Measurements from ENCODE around the gene BEAN1. TPM values are rescaled to one million over a fixed set of nuclear protein-coding genes. Genes with fewer than 3 reads are reported as not detected.

Gene BEAN1
- total RNA-seq, 1 experiment from 2014 or later, result 1.9 TPM

DNA sequence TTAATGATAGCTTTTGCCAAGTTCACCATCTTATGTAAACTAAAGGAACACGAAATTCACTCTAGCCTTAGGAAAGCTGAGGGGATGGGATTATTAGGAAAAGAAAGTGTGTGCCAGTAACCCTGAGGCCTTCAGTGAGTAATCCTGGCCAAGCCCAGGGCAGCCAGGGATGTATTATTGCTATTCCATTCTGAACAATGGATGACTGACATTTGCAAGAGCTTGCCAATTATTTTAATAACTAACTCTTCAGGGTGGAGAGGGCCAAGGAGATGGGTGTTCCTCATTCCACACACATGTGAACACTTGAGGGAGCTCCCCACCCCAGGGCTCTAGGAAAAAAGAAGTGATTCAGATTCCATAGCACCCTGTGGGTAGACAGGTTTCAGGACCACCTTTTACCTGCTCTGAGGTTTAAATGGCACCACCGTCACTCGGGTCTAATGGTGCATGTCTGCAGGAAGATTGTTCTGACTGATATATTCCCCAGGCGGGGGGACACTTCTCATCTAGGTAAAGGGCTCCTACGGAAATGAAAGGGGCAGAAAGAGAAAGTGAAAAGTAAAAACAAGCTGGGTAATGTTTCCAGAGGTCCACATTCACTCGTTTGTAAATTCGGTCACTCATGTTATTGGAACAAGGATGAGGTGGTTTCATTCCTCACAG lies 81.3 kb downstream of the BEAN1 start:
- POLR2A ChIA-PET (ENCODE audit: unreplicated experiment), result interaction anchor here (0.7 to 1.3 kb wide), 3 partner anchors 14 to 100 kb away, joined by 3 to 4 read pairs (median 3); no protein-coding TSS in a partner anchor
- H3K4me1 ChIP-seq (ENCODE audit: insufficient read depth, low read length), result peaks cover 66% of the 10 kb centered on the region

DNA sequence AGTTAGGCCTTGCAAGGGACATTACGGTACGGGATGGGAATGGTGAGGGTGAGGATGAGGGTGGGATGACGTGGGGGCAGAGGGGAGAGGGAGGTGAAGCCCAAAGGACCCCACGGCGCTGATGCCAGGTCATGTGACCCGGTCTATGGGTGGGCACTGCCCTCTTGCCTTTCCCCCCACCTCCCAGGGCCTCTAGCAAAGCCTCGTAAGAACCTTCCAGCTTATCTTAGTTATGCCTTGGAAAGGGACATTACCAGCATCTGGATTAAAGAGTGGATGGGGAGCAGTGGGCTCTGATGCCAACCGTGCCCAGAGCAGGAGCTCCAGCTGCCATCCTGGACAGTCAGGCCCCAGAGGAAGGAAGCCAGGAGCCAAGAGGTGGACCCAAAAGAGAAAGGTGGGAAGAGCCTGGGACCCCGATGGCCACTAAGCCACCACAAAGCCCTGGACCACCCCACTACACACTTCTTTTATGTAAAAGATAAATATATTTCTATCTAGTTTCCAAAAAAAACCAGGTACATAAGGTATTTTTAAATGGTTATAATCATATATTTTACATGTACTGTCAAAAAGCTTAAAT lies 81.9 kb downstream of the BEAN1 start:
- Histone ChIP-seq H3K9me3 (ENCODE audit: low read length) (no peaks in the 10 kb centered on the region), H4K20me1 (ENCODE audit: low read length) (no peaks in the 10 kb centered on the region), H3K4me1 (ENCODE audit: insufficient read depth, low read length) (peaks cover 72% of the 10 kb centered on the region), H2AFZ (ENCODE audit: low read length) (no peak overlapping the region), H3K27me3 (ENCODE audit: low read length) (no peaks in the 10 kb centered on the region), H3K9me2 (replicated peaks; ENCODE audit: low read length) (no peaks in the 10 kb centered on the region), H3K27ac (ENCODE audit: low read length) (peak overlapping the region; percentile 88), H3K79me2 (ENCODE audit: low read length) (no peaks in the 10 kb centered on the region), H3K36me3 (ENCODE audit: low read depth, low read length) (no peaks in the 10 kb centered on the region), H3K4me2 (ENCODE audit: low read length) (peak overlapping the region; percentile 54), H3K4me3 (ENCODE audit: low read length) (no peak overlapping the region), H3K9ac (ENCODE audit: low read length) (peak overlapping the region; percentile 5), H3F3A (ENCODE audit: low read length, unreplicated experiment) (peaks cover 6% of the 10 kb centered on the region)
- no peak for ATAC-seq
- ChIA-PET CTCF (interaction anchor here (0.8 to 1.4 kb wide), 4 partner anchors 13 to 364 kb away, joined by 3 to 7 read pairs (median 4); no protein-coding TSS in a partner anchor), POLR2A (ENCODE audit: unreplicated experiment) (interaction anchor here (0.7 to 1.3 kb wide), 3 partner anchors 13 to 101 kb away, joined by 3 to 4 read pairs (median 3); no protein-coding TSS in a partner anchor)
- intact Hi-C loops (cut with micrococcal nuclease), result loop anchor here (1.0 to 5.0 kb wide), 2 partner anchors 7 to 43 kb away; partner anchors contain the start of genes CKLF and TK2
- TF ChIP-seq EZH2 (IDR thresholded peaks at IDR 0.05; ENCODE audit: low read length, unreplicated experiment) (no peak), EZH2phosphoT487 (IDR thresholded peaks at IDR 0.05; ENCODE audit: borderline replicate concordance, low read length) (no peak)
- TF ChIP-seq, protein P1, sequence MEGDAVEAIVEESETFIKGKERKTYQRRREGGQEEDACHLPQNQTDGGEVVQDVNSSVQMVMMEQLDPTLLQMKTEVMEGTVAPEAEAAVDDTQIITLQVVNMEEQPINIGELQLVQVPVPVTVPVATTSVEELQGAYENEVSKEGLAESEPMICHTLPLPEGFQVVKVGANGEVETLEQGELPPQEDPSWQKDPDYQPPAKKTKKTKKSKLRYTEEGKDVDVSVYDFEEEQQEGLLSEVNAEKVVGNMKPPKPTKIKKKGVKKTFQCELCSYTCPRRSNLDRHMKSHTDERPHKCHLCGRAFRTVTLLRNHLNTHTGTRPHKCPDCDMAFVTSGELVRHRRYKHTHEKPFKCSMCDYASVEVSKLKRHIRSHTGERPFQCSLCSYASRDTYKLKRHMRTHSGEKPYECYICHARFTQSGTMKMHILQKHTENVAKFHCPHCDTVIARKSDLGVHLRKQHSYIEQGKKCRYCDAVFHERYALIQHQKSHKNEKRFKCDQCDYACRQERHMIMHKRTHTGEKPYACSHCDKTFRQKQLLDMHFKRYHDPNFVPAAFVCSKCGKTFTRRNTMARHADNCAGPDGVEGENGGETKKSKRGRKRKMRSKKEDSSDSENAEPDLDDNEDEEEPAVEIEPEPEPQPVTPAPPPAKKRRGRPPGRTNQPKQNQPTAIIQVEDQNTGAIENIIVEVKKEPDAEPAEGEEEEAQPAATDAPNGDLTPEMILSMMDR (conservative IDR thresholded peaks at IDR 0.05; ENCODE audit: low read depth, low read length), result no peak
- BruUV-seq (replicated peaks), result no TSS peak
- no peak for DNase-seq

More for the DNA sequence above, 81.3 kb downstream of the BEAN1 start:
- H2AFZ ChIP-seq (ENCODE audit: low read length), result no peak overlapping the region
- peaks cover 6% of the 10 kb centered on the region for H3F3A ChIP-seq (ENCODE audit: low read length, unreplicated experiment)
- peak overlapping the region; percentile 74 for H3K4me2 ChIP-seq (ENCODE audit: low read length)
- TF ChIP-seq EZH2phosphoT487 (IDR thresholded peaks at IDR 0.05; ENCODE audit: borderline replicate concordance, low read length) (no peak), EZH2 (IDR thresholded peaks at IDR 0.05; ENCODE audit: low read length, unreplicated experiment) (no peak)
- TF ChIP-seq, protein P1 (conservative IDR thresholded peaks at IDR 0.05; ENCODE audit: low read depth, low read length), result peak; percentile 28; the same call in 1 of the 2 replicates
- H3K79me2 ChIP-seq (ENCODE audit: low read length), result no peaks in the 10 kb centered on the region
- DNase-seq (peak; percentile 95), ATAC-seq (peak; percentile 77)
- H3K9me2 ChIP-seq (replicated peaks; ENCODE audit: low read length), result no peaks in the 10 kb centered on the region
- H3K4me3 ChIP-seq (ENCODE audit: low read length), result no peak overlapping the region
- no peaks in the 10 kb centered on the region for H3K9me3 ChIP-seq (ENCODE audit: low read length)
- H3K27me3 ChIP-seq (ENCODE audit: low read length), result no peaks in the 10 kb centered on the region
- no peaks in the 10 kb centered on the region for H3K36me3 ChIP-seq (ENCODE audit: low read depth, low read length)
- intact Hi-C loops (cut with micrococcal nuclease), result loop anchor here (1.0 to 5.0 kb wide), 2 partner anchors 8 to 44 kb away; partner anchors contain the start of genes CKLF and TK2
- H3K27ac ChIP-seq (ENCODE audit: low read length), result peak overlapping the region; percentile 89
- no TSS peak for BruUV-seq (replicated peaks)
- peak overlapping the region; percentile 5 for H3K9ac ChIP-seq (ENCODE audit: low read length)
- CTCF ChIA-PET, result interaction anchor here (0.8 to 1.4 kb wide), 4 partner anchors 14 to 365 kb away, joined by 3 to 7 read pairs (median 4); no protein-coding TSS in a partner anchor
- no peaks in the 10 kb centered on the region for H4K20me1 ChIP-seq (ENCODE audit: low read length)

All from PC-3 (cell line).